GM21526 (cell line): ENCODE data around the gene RAB33B.
"Not testable (repeated sequence)": the region's sequence is repeated elsewhere in the genome, so short reads cannot be mapped to it uniquely, and the experiment has no call there.

Experiments
- ATAC-seq: cut with Tn5 transposase; IDR thresholded peaks from one replicate; pipeline ENCODE4 v1.9.1; 2021; ENCODE audit warnings: moderate library complexity; ENCODE audit not compliant: unreplicated experiment, low FRiP score

Gene RAB33B

GRCh38 chr4:139461022-139461628 is 7.2 kb downstream of the RAB33B start:
- no peak for ATAC-seq

- not testable (repeated sequence) for ATAC-seq
Measured at GRCh38 chr4:139464512-139464911, 10.6 kb downstream of the RAB33B start.

- no peak for ATAC-seq
Measured at GRCh38 chr4:139465922-139466321, 12.0 kb downstream of the RAB33B start.

GRCh38 chr4:139468756-139469155 is 14.8 kb downstream of the RAB33B start:
- not testable (repeated sequence) for ATAC-seq

- ATAC-seq: no peak
Measured at GRCh38 chr4:139469216-139469615, 15.3 kb downstream of the RAB33B start.

GRCh38 chr4:139469869-139470268 is 15.9 kb downstream of the RAB33B start:
- ATAC-seq: no peak

GRCh38 chr4:139470295-139470694 is 16.4 kb downstream of the RAB33B start:
- no peak for ATAC-seq

GRCh38 chr4:139470997-139471665 is 17.2 kb downstream of the RAB33B start:
- no peak for ATAC-seq

- ATAC-seq: no peak
Measured at GRCh38 chr4:139472852-139473251, 18.9 kb downstream of the RAB33B start.

- no peak for ATAC-seq
Measured at GRCh38 chr4:139476363-139476762, 22.4 kb downstream of the RAB33B start.

- ATAC-seq: no peak
Measured at GRCh38 chr4:139481465-139481864, 27.5 kb downstream of the RAB33B start.

GRCh38 chr4:139483000-139483399 is 29.1 kb downstream of the RAB33B start:
- ATAC-seq: no peak

- ATAC-seq: no peak
Measured at GRCh38 chr4:139484783-139485311, 30.9 kb downstream of the RAB33B start.

GRCh38 chr4:139488442-139488841 is 34.5 kb downstream of the RAB33B start:
- ATAC-seq: no peak

GRCh38 chr4:139489638-139490037 is 35.7 kb downstream of the RAB33B start:
- ATAC-seq: no peak

GRCh38 chr4:139492429-139492828 is 38.5 kb downstream of the RAB33B start:
- no peak for ATAC-seq

- ATAC-seq: no peak
Measured at GRCh38 chr4:139493176-139493575, 39.3 kb downstream of the RAB33B start.

- ATAC-seq: no peak
Measured at GRCh38 chr4:139499186-139499585, 45.3 kb downstream of the RAB33B start.

- ATAC-seq: no peak
Measured at GRCh38 chr4:139501117-139501516, 47.2 kb downstream of the RAB33B start.

- ATAC-seq: no peak
Measured at GRCh38 chr4:139501527-139501926, 47.6 kb downstream of the RAB33B start.

- no peak for ATAC-seq
Measured at GRCh38 chr4:139501927-139502899, 48.3 kb downstream of the RAB33B start.
